IMR-90 (cell line): ENCODE results near the gene EBF3. TPM values are rescaled to one million over a fixed set of nuclear protein-coding genes. Genes with fewer than 3 reads are reported as not detected.

Source experiments
- ATAC-seq: fragments of 200-7000 bp; cut with Tn5 transposase; 2 replicates; pipeline ENCODE4 v1.9.1; 2020; ENCODE audit warnings: low read depth, mild to moderate bottlenecking, moderate library complexity
- BruUV-seq: library from RNA; stranded (reverse); fragments of 400-500 nt; replicated peaks from 2 replicates; lab custom pipeline; 2021; lab: Mats Ljungman, UMichigan
- CTCF ChIA-PET: fragments of 300-600 bp; formaldehyde crosslinking; extraction: SDS; loops from one replicate; lab custom pipeline; 2021; ENCODE audit warnings: antibody characterized with exemption; lab: Yijun Ruan, JAX
- POLR2A ChIA-PET: fragments of 300-600 bp; sonication (Branson Sonifier 250); formaldehyde crosslinking; loops from one replicate; lab custom pipeline; 2022; ENCODE audit warnings: antibody characterized with exemption; ENCODE audit not compliant: unreplicated experiment; lab: Charles Lee
- DNase-seq: peaks from one replicate; pipeline ENCODE4 v3.0.0; 2013
- H2AFZ ChIP-seq: replicated peaks from 2 replicates; pipeline ENCODE3; 2013; ENCODE audit warnings: low read length, mild to moderate bottlenecking; ENCODE audit not compliant: poor library complexity
- H2AK5ac ChIP-seq: 2 replicates; pipeline ENCODE4 v1.6.1; 2013; ENCODE audit warnings: low read depth, low read length, inconsistent platforms
- H2AK9ac ChIP-seq: replicated peaks from 2 replicates; pipeline ENCODE3; 2013; ENCODE audit warnings: mild to moderate bottlenecking, low read depth, low read length, moderate library complexity; ENCODE audit not compliant: poor library complexity
- H2BK120ac ChIP-seq: 2 replicates; pipeline ENCODE4 v1.6.1; 2013; ENCODE audit warnings: low read depth, low read length, inconsistent platforms
- H2BK15ac ChIP-seq: 3 replicates; pipeline ENCODE4 v1.6.1; 2013; ENCODE audit warnings: low read depth, low read length, inconsistent platforms
- H2BK20ac ChIP-seq: 2 replicates; pipeline ENCODE4 v1.6.1; 2013; ENCODE audit warnings: low read depth, mild to moderate bottlenecking, inconsistent platforms, low read length, moderate library complexity
- H2BK5ac ChIP-seq: 2 replicates; pipeline ENCODE4 v1.6.1; 2013; ENCODE audit warnings: mild to moderate bottlenecking, low read depth, low read length, inconsistent platforms; ENCODE audit not compliant: poor library complexity, severe bottlenecking
- H3K14ac ChIP-seq: replicated peaks from 2 replicates; pipeline ENCODE4 v1.6.1; 2013; ENCODE audit warnings: low read depth, low read length, inconsistent platforms
- H3K18ac ChIP-seq: 2 replicates; pipeline ENCODE4 v1.6.1; 2013; ENCODE audit warnings: low read depth, low read length, control low read depth
- H3K23ac ChIP-seq: 2 replicates; pipeline ENCODE4 v1.6.1; 2013; ENCODE audit warnings: low read depth, low read length, inconsistent platforms
- H3K27ac ChIP-seq: 2 replicates; pipeline ENCODE4 v1.5.1; 2013; ENCODE audit warnings: mild to moderate bottlenecking, control low read depth, low read length; ENCODE audit not compliant: insufficient read depth
- H3K27me3 ChIP-seq: 2 replicates; pipeline ENCODE4 v1.6.1; 2013; ENCODE audit warnings: low read length; ENCODE audit not compliant: control insufficient read depth, insufficient read depth
- H3K36me3 ChIP-seq: 2 replicates; pipeline ENCODE4 v1.6.1; 2013; ENCODE audit warnings: low read length, mixed read lengths; ENCODE audit not compliant: control insufficient read depth, insufficient read depth
- H3K4ac ChIP-seq: 2 replicates; pipeline ENCODE4 v1.6.1; 2013; ENCODE audit warnings: low read depth, low read length, inconsistent platforms
- H3K4me1 ChIP-seq: 2 replicates; pipeline ENCODE4 v1.6.1; 2013; ENCODE audit warnings: low read length, mixed read lengths; ENCODE audit not compliant: control insufficient read depth, insufficient read depth
- H3K4me2 ChIP-seq: 2 replicates; pipeline ENCODE4 v1.6.1; 2013; ENCODE audit warnings: low read depth, mild to moderate bottlenecking, control low read depth, low read length, moderate library complexity
- H3K4me3 ChIP-seq: 2 replicates; pipeline ENCODE4 v1.5.1; 2013; ENCODE audit warnings: low read depth, mild to moderate bottlenecking, control low read depth, low read length, moderate library complexity; ENCODE audit not compliant: insufficient read depth
- H3K56ac ChIP-seq: 2 replicates; pipeline ENCODE4 v1.6.1; 2013; ENCODE audit warnings: low read length, inconsistent platforms; ENCODE audit not compliant: insufficient read depth; ENCODE audit errors: extremely low read depth
- H3K79me1 ChIP-seq, 2 experiments: 2 replicates each; pipeline ENCODE4 v1.6.1; 2013; ENCODE audit warnings: low read length in 2 of 2, inconsistent platforms in 1 of 2, low read depth in 1 of 2
- H3K9ac ChIP-seq: 2 replicates; pipeline ENCODE4 v1.6.1; 2013; ENCODE audit warnings: low read depth, low read length, control low read depth
- H3K9me1 ChIP-seq: 2 replicates; pipeline ENCODE4 v1.6.1; 2013; ENCODE audit warnings: low read length, inconsistent platforms; ENCODE audit not compliant: insufficient read depth
- H3K9me3 ChIP-seq: 2 replicates; pipeline ENCODE4 v1.6.1; 2013; ENCODE audit warnings: low read length; ENCODE audit not compliant: control insufficient read depth, insufficient read depth
- H4K20me1 ChIP-seq: 2 replicates; pipeline ENCODE4 v1.6.1; 2013; ENCODE audit warnings: low read length, inconsistent platforms; ENCODE audit not compliant: insufficient read depth
- H4K5ac ChIP-seq: 2 replicates; pipeline ENCODE4 v1.6.1; 2013; ENCODE audit warnings: mild to moderate bottlenecking, low read depth, low read length, control low read depth
- H4K8ac ChIP-seq, 2 experiments: 2 replicates each; pipeline ENCODE4 v1.6.1; 2013; ENCODE audit warnings: low read depth in 2 of 2, low read length in 2 of 2, control low read depth in 1 of 2, inconsistent platforms in 1 of 2
- H4K91ac ChIP-seq: 2 replicates; pipeline ENCODE4 v1.6.1; 2013; ENCODE audit warnings: low read depth, low read length, inconsistent platforms; ENCODE audit not compliant: insufficient read depth
- BHLHE40 ChIP-seq: fragments of 150-350 bp; IDR thresholded peaks from 2 replicates; pipeline ENCODE4 v1.6.1; 2016; ENCODE audit warnings: mild to moderate bottlenecking, low read depth, low read length
- CEBPB ChIP-seq: IDR thresholded peaks from 2 replicates; pipeline ENCODE4 v1.6.1; 2012; ENCODE audit warnings: low read depth, low read length, improper control_type of control experiment
- FOS ChIP-seq: fragments of 150-350 bp; IDR thresholded peaks from 2 replicates; pipeline ENCODE4 v1.6.1; 2016; ENCODE audit warnings: low read depth, low read length
- MXI1 ChIP-seq: IDR thresholded peaks from 2 replicates; pipeline ENCODE4 v1.6.1; 2012; ENCODE audit warnings: low read depth, mild to moderate bottlenecking, low read length, moderate library complexity, borderline replicate concordance
- RAD21 ChIP-seq: IDR thresholded peaks from 2 replicates; pipeline ENCODE4 v1.6.1; 2012; ENCODE audit warnings: low read length, improper control_type of control experiment
- RCOR1 ChIP-seq: IDR thresholded peaks from 2 replicates; pipeline ENCODE4 v1.6.1; 2012; ENCODE audit warnings: mild to moderate bottlenecking, low read length, improper control_type of control experiment; ENCODE audit not compliant: insufficient replicate concordance
- WGBS, 2 experiments: methylation state at CpG; one replicate each; pipeline versions ENCODE4 v1.1.5 to v1.1.7; 2013; ENCODE audit warnings: missing lambda C conversion rate in 2 of 2; ENCODE audit not compliant: insufficient read length in 1 of 2; ENCODE audit errors: extremely low coverage in 2 of 2; 5-methylcytosine and 5-hydroxymethylcytosine counted together
- dilution Hi-C: fragments of 300-500 bp; cut with HindIII; formaldehyde crosslinking; loops from one replicate; pipeline ENCODE4 v1.14.3; 2018; ENCODE audit warnings: low sequenced_read_pairs; ENCODE audit not compliant: unreplicated experiment
- in situ Hi-C: fragments of 300-500 bp; cut with MboI; formaldehyde crosslinking; loops from 3 replicates; pipeline ENCODE4 v1.14.3; 2019; ENCODE audit warnings: low sequenced_read_pairs, inconsistent platforms, mixed read lengths
- intact Hi-C: fragments of 100-400 bp; cut with micrococcal nuclease; formaldehyde crosslinking; loops from 2 replicates; pipeline ENCODE4 v1.10.0; 2022
- polyA plus RNA-seq, 3 experiments: library from polyadenylated mRNA; depleted of rRNA; stranded (reverse); fragments of >200 nt; gene quantifications; 2 replicates each; pipeline ENCODE4 v1.2.3, GENCODE V29; 2012; ENCODE audit warnings: low replicate concordance in 1 of 3
- total RNA-seq: library from RNA; depleted of rRNA; stranded (reverse); fragments of >200 nt; gene quantifications from 2 replicates; pipeline ENCODE4 v1.2.3, GENCODE V29; 2012

Gene EBF3
- total and polyA plus RNA-seq, 2 of the 4 experiments (the other 2 are of a cell fraction): 0.36 to 0.70 TPM

DNA sequence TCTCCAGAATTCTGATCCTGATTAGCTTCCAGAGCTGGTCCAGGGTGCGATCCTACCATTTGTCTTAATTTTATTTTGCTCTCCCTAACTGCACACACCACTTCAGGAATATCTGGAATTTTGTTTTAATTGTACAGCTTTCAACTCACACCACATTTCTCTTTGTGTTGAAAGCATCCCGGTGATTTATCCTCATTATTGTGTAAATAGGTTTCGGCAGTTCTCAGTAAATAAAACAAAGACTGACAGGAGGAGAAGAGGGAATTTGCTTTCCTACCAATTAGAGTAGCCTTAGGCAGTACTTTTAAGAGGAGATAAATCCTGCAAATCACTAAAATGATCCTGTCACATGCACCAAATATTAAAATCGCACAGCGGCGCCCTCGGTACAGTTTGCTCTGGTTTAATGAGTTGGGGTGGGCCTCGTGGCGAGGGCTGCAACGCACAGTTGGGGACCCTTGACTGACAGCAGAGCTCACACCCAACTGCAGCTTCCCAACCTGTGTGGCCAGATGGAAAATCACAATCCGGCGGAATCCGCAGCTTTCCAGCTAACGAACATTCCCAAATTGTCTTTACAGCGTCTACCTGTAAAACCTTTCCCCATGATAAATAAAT is 62.6 kb downstream of the EBF3 start:
- in situ Hi-C loops: no loop called here
- TF ChIP-seq BHLHE40 (no peak), RAD21 (no peak), MXI1 (no peak), FOS (no peak), RCOR1 (no peak), CEBPB (no peak)

More for the DNA sequence above, 62.6 kb downstream of the EBF3 start:
- H3K9me1 ChIP-seq: no peaks in the 10 kb centered on the region
- H3K27ac ChIP-seq: no peak overlapping the region
- H2BK20ac ChIP-seq: no peak overlapping the region
- no peak overlapping the region for H4K91ac ChIP-seq
- DNase-seq (no peak), ATAC-seq (no peak)
- H3K4me2 ChIP-seq: no peak overlapping the region
- no peak overlapping the region for H2AK5ac ChIP-seq
- no peak overlapping the region for H3K4me3 ChIP-seq
- H3K23ac ChIP-seq: no peak overlapping the region
- intact Hi-C loops (no loop called here), dilution Hi-C loops (no loop called here)
- no peak overlapping the region for H3K4ac ChIP-seq
- no peak overlapping the region for H3K56ac ChIP-seq
- no peaks in the 10 kb centered on the region for H3K9me3 ChIP-seq
- ChIA-PET CTCF (interaction anchor here (0.9 kb wide), 1 partner anchor 13 kb away, joined by 4 read pairs; no protein-coding TSS in a partner anchor), POLR2A (no interaction called here)
- H4K20me1 ChIP-seq: no peaks in the 10 kb centered on the region
- H2BK5ac ChIP-seq: no peak overlapping the region
- WGBS, 2 experiments: no CpG with 5 or more reads among the region's 15 CpGs
- no peaks in the 10 kb centered on the region; the same call in 1 of the 2 replicates for H3K27me3 ChIP-seq
- no peaks in the 10 kb centered on the region for H3K36me3 ChIP-seq
- no peak overlapping the region for H4K5ac ChIP-seq
- H2AFZ ChIP-seq: no peak overlapping the region
- no peaks in the 10 kb centered on the region; the same call in 1 of the 2 replicates for H3K4me1 ChIP-seq
- no peak overlapping the region for H4K8ac ChIP-seq
- H2BK15ac ChIP-seq: no peak overlapping the region
- H3K14ac ChIP-seq: no peak overlapping the region
- no peak overlapping the region for H3K9ac ChIP-seq
- no peak overlapping the region for H3K18ac ChIP-seq
- H3K79me1 ChIP-seq: no peaks in the 10 kb centered on the region
- no peak overlapping the region for H2BK120ac ChIP-seq
- H2AK9ac ChIP-seq: no peak overlapping the region
- BruUV-seq: no TSS peak
